Naive thymus-derived CD4-positive, alpha-beta T cell (primary cell): Measurements from ENCODE around the gene CRELD2. TPM values are rescaled to one million over a fixed set of nuclear protein-coding genes. Genes with fewer than 3 reads are reported as not detected.
A peak's percentile ranks its signal among the peaks of the same experiment; 100 is the strongest.

ENCODE experiments used
- ATAC-seq: fragments of 150-1000 bp; cut with Tn5 transposase; 2 replicates; pipeline ENCODE4 v1.10.0; 2021; ENCODE audit warnings: mild to moderate bottlenecking, moderate library complexity
- CTCF ChIA-PET: fragments of 350-600 bp; sonication (Branson Sonifier 250); formaldehyde crosslinking; loops from one replicate; lab custom pipeline; 2021; ENCODE audit warnings: antibody characterized with exemption; lab: Charles Lee
- POLR2A ChIA-PET: fragments of 350-600 bp; sonication (Branson Sonifier 250); formaldehyde crosslinking; loops from one replicate; lab custom pipeline; 2021; ENCODE audit warnings: antibody characterized with exemption, inconsistent platforms; lab: Charles Lee
- DNase-seq, 9 donors: peaks; one replicate each; pipeline versions ENCODE4 v3.0.0 to v3.0.0-alpha.2; 2020 to 2022; ENCODE audit warnings: mixed read lengths in 1 of 9
- H3K27ac ChIP-seq: one replicate; pipeline ENCODE4 v1.7.0; 2013; ENCODE audit warnings: mild to moderate bottlenecking, low read depth, low read length, moderate library complexity
- H3K27me3 ChIP-seq, 2 donors: one replicate each; pipeline ENCODE4 v1.7.0; 2013; ENCODE audit warnings: low read length in 2 of 2, mild to moderate bottlenecking in 2 of 2, moderate library complexity in 2 of 2; ENCODE audit not compliant: control insufficient read depth in 2 of 2, insufficient read depth in 2 of 2
- H3K36me3 ChIP-seq, 3 experiments: 1 replicate in 2 of 3; 2 replicates in 1 of 3; pipeline ENCODE4 v1.7.0; 2013; ENCODE audit warnings: low read length in 3 of 3, mild to moderate bottlenecking in 3 of 3, moderate library complexity in 1 of 3; ENCODE audit not compliant: insufficient read depth in 3 of 3, control insufficient read depth in 2 of 3
- H3K4me1 ChIP-seq, 2 donors: one replicate each; pipeline ENCODE4 v1.7.0; 2013; ENCODE audit warnings: low read length in 2 of 2, mild to moderate bottlenecking in 2 of 2, moderate library complexity in 1 of 2; ENCODE audit not compliant: control insufficient read depth in 2 of 2, insufficient read depth in 2 of 2
- H3K4me3 ChIP-seq: 2 replicates; pipeline ENCODE4 v1.7.0; 2013; ENCODE audit warnings: mild to moderate bottlenecking, low read length
- H3K9me3 ChIP-seq, 3 experiments: 1 replicate in 2 of 3; 2 replicates in 1 of 3; pipeline ENCODE4 v1.7.0; 2013; ENCODE audit warnings: low read length in 3 of 3; ENCODE audit not compliant: control insufficient read depth in 2 of 3
- H3K27ac Mint-ChIP-seq, 9 donors: one replicate each; pipeline ENCODE4 v1.8.0; 2020 to 2022; ENCODE audit warnings: mixed read lengths in 9 of 9, mild to moderate bottlenecking in 8 of 9, moderate library complexity in 5 of 9, inconsistent platforms in 2 of 9
- H3K27me3 Mint-ChIP-seq, 5 donors: one replicate each; pipeline ENCODE4 v1.8.0; 2021 to 2022; ENCODE audit warnings: mixed read lengths in 5 of 5, mild to moderate bottlenecking in 1 of 5
- H3K36me3 Mint-ChIP-seq, 5 donors: one replicate each; pipeline ENCODE4 v1.8.0; 2020 to 2022; ENCODE audit warnings: mixed read lengths in 5 of 5, mild to moderate bottlenecking in 3 of 5, inconsistent platforms in 1 of 5
- H3K4me1 Mint-ChIP-seq, 7 donors: one replicate each; pipeline ENCODE4 v1.8.0; 2020 to 2022; ENCODE audit warnings: mixed read lengths in 7 of 7, mild to moderate bottlenecking in 3 of 7, inconsistent platforms in 1 of 7
- H3K4me3 Mint-ChIP-seq, 10 donors: one replicate each; pipeline ENCODE4 v1.8.0; 2020 to 2022; ENCODE audit warnings: mild to moderate bottlenecking in 10 of 10, mixed read lengths in 10 of 10, moderate library complexity in 6 of 10, inconsistent platforms in 2 of 10
- H3K9me3 Mint-ChIP-seq, 11 donors: one replicate each; pipeline ENCODE4 v1.8.0; 2020 to 2022; ENCODE audit warnings: mixed read lengths in 11 of 11, mild to moderate bottlenecking in 4 of 11, inconsistent platforms in 1 of 11, moderate library complexity in 1 of 11
- intact Hi-C, 2 donors: fragments of 100-400 bp; cut with micrococcal nuclease; formaldehyde crosslinking; loops; one replicate each; pipeline ENCODE4 v1.15.1; 2023
- polyA plus RNA-seq, 2 donors: library from polyadenylated mRNA; unstranded; fragments of 300-500 nt; fragmentation: Illumina TruSeq; gene quantifications; one replicate each; pipeline ENCODE4 v1.2.3, GENCODE V29; 2021
- total RNA-seq, 6 experiments: library from RNA in 5 of 6; stranded (reverse) in 5 of 6; gene quantifications; 1 replicate in 5 of 6; 2 replicates in 1 of 6; pipeline ENCODE4 v1.2.3 and lab custom pipeline; 2021 to 2026

CRELD2 gene
- total and polyA plus RNA-seq, 7 experiments from 2014 or later: 19.7 to 80.9 (median 30.7) TPM

DNA sequence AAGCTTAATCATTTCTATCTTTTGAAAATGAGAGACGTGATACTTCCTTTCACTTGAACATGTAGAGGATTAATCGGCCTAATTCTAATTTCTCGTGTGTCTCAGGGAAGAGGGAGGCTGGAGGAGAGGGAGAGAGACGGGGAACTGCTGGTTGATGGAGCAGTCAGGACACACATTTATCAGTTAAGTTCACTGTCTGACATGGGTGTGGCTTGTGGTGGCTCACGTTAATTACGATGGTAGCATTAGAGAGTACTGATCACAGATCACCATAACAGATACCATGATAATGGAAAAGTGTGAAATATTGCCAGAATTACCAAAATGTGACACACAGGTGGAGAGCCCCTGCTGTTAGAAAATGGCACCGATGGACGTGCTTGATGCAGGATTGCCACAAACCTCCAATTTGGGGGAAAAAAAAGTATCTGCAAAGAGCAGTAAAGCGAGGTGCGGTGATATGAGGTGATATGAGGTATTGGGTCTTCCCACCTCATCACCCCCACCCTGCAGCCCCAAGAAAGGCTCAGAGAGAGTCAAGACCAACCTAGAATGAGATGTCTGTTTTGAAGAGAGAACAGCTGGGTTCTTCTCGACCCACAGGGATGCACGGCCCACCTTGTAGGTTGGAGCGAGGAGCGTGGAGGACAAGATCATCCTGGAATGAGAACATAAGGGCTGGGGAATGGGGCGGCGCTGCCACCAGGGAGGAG, 45.0 kb upstream of the CRELD2 start:
- Histone ChIP-seq H3K4me1 (peaks cover 3 to 29% of the 10 kb centered on the region in 2 donors), H3K4me3 (no peak overlapping the region), H3K36me3 (no peaks in the 10 kb centered on the region), H3K27me3 (no peaks in the 10 kb centered on the region), H3K27ac (no peak overlapping the region), H3K9me3 (peaks cover 0 to 11% (median 0%) of the 10 kb centered on the region in 3 experiments)
- ATAC-seq (no peak), DNase-seq (no peak)
- intact Hi-C loops: no loop called here
- Mint-ChIP-seq H3K27me3 (no peaks in the 10 kb centered on the region), H3K4me3 (peak overlapping the region in 2 of 10 donors; percentile 50 to 53), H3K9me3 (peaks cover 0 to 24% (median 12%) of the 10 kb centered on the region in 11 donors), H3K27ac (peak overlapping the region in 7 of 9 donors; percentile 8 to 84 (median 38)), H3K4me1 (peaks cover 26 to 68% (median 61%) of the 10 kb centered on the region in 7 donors), H3K36me3 (peaks cover 12 to 60% (median 53%) of the 10 kb centered on the region in 5 donors)
- ChIA-PET POLR2A (no interaction called here), CTCF (interaction anchor here (0.7 kb wide), 1 partner anchor 159 kb away, joined by 3 read pairs; no protein-coding TSS in a partner anchor)

DNA sequence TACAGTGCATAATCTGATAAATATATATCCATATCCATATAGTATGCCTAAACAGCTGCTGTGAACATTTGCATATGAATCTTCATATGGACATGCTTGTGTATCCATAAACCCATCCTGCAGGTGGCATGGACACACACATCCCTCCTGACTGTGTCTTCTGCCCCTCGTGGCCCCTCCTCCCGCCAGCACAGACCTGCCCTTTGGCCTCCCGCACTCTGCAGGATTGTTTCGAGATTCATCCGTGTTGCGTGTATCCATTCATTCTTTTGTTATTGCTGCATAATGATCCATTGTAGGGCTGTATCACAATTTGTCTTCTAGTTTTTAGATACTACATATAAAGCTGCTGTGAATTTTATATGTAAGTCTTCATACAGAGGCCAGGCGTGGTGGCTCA, 40.8 kb upstream of the CRELD2 start:
- intact Hi-C loops: no loop called here
- no peak overlapping the region for H3K4me3 ChIP-seq
- Mint-ChIP-seq H3K9me3 (peaks cover 0 to 4% (median 0%) of the 10 kb centered on the region in 11 donors), H3K4me1 (peaks cover 29 to 64% (median 43%) of the 10 kb centered on the region in 7 donors), H3K36me3 (peaks cover 8 to 47% (median 37%) of the 10 kb centered on the region in 5 donors), H3K4me3 (peak overlapping the region in 1 of 10 donors; percentile 37), H3K27me3 (no peaks in the 10 kb centered on the region), H3K27ac (peak overlapping the region in 1 of 9 donors; percentile 65)
- DNase-seq (no peak), ATAC-seq (no peak)
- H3K4me1 ChIP-seq: peaks cover 3 to 9% of the 10 kb centered on the region in 2 donors
- POLR2A ChIA-PET: interaction anchor here (0.6 to 1.3 kb wide), 2 partner anchors 39 to 60 kb away, joined by 3 read pairs; no protein-coding TSS in a partner anchor
- H3K36me3 ChIP-seq: no peaks in the 10 kb centered on the region
- no peaks in the 10 kb centered on the region for H3K9me3 ChIP-seq
- no peak overlapping the region for H3K27ac ChIP-seq
- H3K27me3 ChIP-seq: no peaks in the 10 kb centered on the region
- CTCF ChIA-PET: no interaction called here

DNA sequence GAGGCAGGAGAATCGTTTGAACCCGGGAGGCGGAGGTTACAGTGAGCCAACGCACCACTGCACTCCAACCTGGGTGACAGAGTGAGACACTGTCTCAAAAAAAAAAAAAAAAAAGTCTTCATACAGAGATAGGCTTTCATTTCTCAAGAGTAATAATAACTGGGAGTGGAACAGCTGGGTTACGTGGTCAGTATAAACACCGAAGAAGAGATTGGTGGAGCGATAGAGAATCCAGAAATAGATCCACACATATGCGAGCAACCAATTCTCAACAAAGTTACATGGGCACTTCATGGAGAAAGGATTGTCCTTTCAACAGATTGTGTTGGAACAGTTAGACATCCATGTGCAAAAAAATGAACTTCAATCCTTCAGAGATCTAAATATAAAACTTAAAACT, 40.2 kb upstream of the CRELD2 start:
- H3K4me1 Mint-ChIP-seq: peaks cover 28 to 67% (median 44%) of the 10 kb centered on the region in 7 donors
- H3K27me3 ChIP-seq: no peaks in the 10 kb centered on the region
- H3K27ac ChIP-seq: no peak overlapping the region
- H3K27me3 Mint-ChIP-seq: no peaks in the 10 kb centered on the region
- no peak for ATAC-seq
- no peaks in the 10 kb centered on the region for H3K9me3 ChIP-seq
- H3K36me3 Mint-ChIP-seq: peaks cover 8 to 50% (median 35%) of the 10 kb centered on the region in 5 donors
- H3K4me1 ChIP-seq: peaks cover 3 to 9% of the 10 kb centered on the region in 2 donors
- H3K9me3 Mint-ChIP-seq: peaks cover 0 to 4% (median 0%) of the 10 kb centered on the region in 11 donors
- H3K27ac Mint-ChIP-seq: peak overlapping the region in 1 of 9 donors; percentile 65
- intact Hi-C loops: no loop called here
- POLR2A ChIA-PET: no interaction called here
- no peaks in the 10 kb centered on the region for H3K36me3 ChIP-seq
- no peak for DNase-seq
- CTCF ChIA-PET: interaction anchor here (0.6 kb wide), 1 partner anchor 619 kb away, joined by 3 read pairs; no protein-coding TSS in a partner anchor
- H3K4me3 ChIP-seq: no peak overlapping the region
- no peak overlapping the region for H3K4me3 Mint-ChIP-seq

DNA sequence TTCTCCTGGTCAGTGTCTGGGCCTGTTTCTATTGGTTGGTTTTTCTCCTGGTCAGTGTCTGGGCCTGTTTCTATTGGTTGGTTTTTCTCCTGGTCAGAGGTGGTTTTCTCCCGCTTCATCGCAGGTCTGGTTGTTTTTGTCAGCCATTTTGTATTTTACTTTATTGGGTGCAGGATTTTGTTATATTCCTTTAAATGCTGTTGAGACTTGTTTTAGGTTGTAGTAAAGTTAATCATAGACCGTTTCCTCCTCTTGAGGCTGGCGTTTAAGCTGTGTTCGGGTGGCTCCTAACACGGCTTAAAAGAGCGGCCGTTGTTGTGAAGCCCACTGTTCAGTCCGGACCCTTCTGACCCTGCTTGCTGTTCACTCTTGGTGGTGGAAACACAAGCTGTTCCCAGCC, 38.6 kb upstream of the CRELD2 start:
- ATAC-seq: no peak
- Histone ChIP-seq H3K9me3 (no peaks in the 10 kb centered on the region), H3K27ac (no peak overlapping the region), H3K27me3 (no peaks in the 10 kb centered on the region), H3K4me3 (no peak overlapping the region), H3K4me1 (peaks cover 3 to 9% of the 10 kb centered on the region in 2 donors), H3K36me3 (peaks cover 0 to 13% (median 0%) of the 10 kb centered on the region in 3 experiments)
- Mint-ChIP-seq H3K27me3 (no peaks in the 10 kb centered on the region), H3K36me3 (peaks cover 13 to 55% (median 37%) of the 10 kb centered on the region in 5 donors), H3K9me3 (peaks cover 0 to 4% (median 0%) of the 10 kb centered on the region in 11 donors), H3K4me1 (peaks cover 23 to 60% (median 37%) of the 10 kb centered on the region in 7 donors), H3K27ac (peak overlapping the region in 5 of 9 donors; percentile 25 to 83 (median 57)), H3K4me3 (peak overlapping the region in 4 of 10 donors; percentile 4 to 61 (median 31))
- ChIA-PET POLR2A (interaction anchor here (0.8 to 1.2 kb wide), 3 partner anchors 10 to 24 kb away, joined by 3 to 4 read pairs (median 3); no protein-coding TSS in a partner anchor), CTCF (no interaction called here)
- intact Hi-C loops: no loop called here
- no peak for DNase-seq

DNA sequence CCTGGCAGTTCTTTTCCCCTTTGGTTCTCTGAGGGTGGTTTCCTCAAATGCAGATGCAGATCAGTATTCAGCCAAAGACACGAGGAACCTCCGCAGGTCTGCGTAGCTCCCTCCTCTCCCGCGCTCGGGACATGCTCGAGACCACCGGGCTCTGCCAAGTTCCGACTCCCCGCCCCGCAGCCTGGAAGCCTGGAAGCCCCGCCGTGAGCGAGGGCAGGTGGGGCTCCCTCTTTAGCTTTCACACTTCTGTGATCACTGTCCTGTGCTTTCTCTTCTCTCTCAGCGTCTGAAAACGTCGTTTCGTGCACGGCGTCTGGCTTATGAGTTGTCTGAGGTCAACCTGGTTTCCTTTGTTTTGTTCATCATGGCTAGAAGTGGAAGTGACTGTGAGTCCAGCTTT, 38.2 kb upstream of the CRELD2 start:
- peaks cover 0 to 17% (median 0%) of the 10 kb centered on the region in 3 experiments for H3K36me3 ChIP-seq
- H3K4me1 Mint-ChIP-seq: peaks cover 23 to 57% (median 37%) of the 10 kb centered on the region in 7 donors
- H3K4me3 ChIP-seq: no peak overlapping the region
- H3K27ac Mint-ChIP-seq: peak overlapping the region in 7 of 9 donors; percentile 25 to 83 (median 57)
- ChIA-PET POLR2A (interaction anchor here (0.8 to 1.2 kb wide), 3 partner anchors 10 to 25 kb away, joined by 3 to 4 read pairs (median 3); no protein-coding TSS in a partner anchor), CTCF (no interaction called here)
- no peaks in the 10 kb centered on the region for H3K27me3 Mint-ChIP-seq
- no peaks in the 10 kb centered on the region for H3K9me3 ChIP-seq
- H3K27ac ChIP-seq: no peak overlapping the region
- H3K4me3 Mint-ChIP-seq: peak overlapping the region in 5 of 10 donors; percentile 7 to 61 (median 16)
- ATAC-seq: peak; percentile 53
- peaks cover 3 to 9% of the 10 kb centered on the region in 2 donors for H3K4me1 ChIP-seq
- intact Hi-C loops: no loop called here
- no peaks in the 10 kb centered on the region for H3K27me3 ChIP-seq
- H3K9me3 Mint-ChIP-seq: peaks cover 0 to 2% (median 0%) of the 10 kb centered on the region in 11 donors
- DNase-seq: no peak
- H3K36me3 Mint-ChIP-seq: peaks cover 13 to 52% (median 34%) of the 10 kb centered on the region in 5 donors

DNA sequence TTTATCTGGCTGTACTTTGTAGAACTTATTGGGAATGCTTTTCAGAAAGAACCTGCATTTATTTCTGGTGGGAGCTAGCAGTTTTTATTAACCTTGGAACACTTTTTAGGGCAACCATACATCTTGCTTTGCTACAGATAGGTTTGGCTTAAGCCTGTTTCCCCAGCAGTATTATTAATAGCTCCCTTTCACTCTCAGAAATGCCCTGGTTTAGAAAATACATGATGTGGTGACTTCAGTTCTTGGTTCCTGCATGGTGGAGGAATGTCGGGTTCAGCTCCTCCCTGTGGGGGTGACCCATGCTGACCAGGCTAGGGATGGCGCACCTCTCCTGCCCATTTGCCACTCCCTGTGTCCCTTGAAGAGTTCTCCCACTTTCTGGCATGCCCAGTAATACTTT, 36.6 kb upstream of the CRELD2 start:
- peaks cover 0 to 2% (median 0%) of the 10 kb centered on the region in 11 donors for H3K9me3 Mint-ChIP-seq
- Histone ChIP-seq H3K4me1 (peaks cover 3 to 9% of the 10 kb centered on the region in 2 donors), H3K36me3 (peaks cover 0 to 32% (median 6%) of the 10 kb centered on the region in 3 experiments), H3K9me3 (no peaks in the 10 kb centered on the region), H3K4me3 (no peak overlapping the region), H3K27ac (no peak overlapping the region), H3K27me3 (no peaks in the 10 kb centered on the region)
- DNase-seq (no peak), ATAC-seq (no peak)
- no peaks in the 10 kb centered on the region for H3K27me3 Mint-ChIP-seq
- H3K27ac Mint-ChIP-seq: peak overlapping the region in 3 of 9 donors; percentile 39 to 56 (median 48)
- H3K4me3 Mint-ChIP-seq: peak overlapping the region in 1 of 10 donors; percentile 30
- peaks cover 13 to 57% (median 31%) of the 10 kb centered on the region in 5 donors for H3K36me3 Mint-ChIP-seq
- ChIA-PET POLR2A (no interaction called here), CTCF (no interaction called here)
- peaks cover 23 to 44% (median 27%) of the 10 kb centered on the region in 7 donors for H3K4me1 Mint-ChIP-seq
- intact Hi-C loops: no loop called here
